ENCODE results near the gene CACNA1C.

Gene CACNA1C

DNA sequence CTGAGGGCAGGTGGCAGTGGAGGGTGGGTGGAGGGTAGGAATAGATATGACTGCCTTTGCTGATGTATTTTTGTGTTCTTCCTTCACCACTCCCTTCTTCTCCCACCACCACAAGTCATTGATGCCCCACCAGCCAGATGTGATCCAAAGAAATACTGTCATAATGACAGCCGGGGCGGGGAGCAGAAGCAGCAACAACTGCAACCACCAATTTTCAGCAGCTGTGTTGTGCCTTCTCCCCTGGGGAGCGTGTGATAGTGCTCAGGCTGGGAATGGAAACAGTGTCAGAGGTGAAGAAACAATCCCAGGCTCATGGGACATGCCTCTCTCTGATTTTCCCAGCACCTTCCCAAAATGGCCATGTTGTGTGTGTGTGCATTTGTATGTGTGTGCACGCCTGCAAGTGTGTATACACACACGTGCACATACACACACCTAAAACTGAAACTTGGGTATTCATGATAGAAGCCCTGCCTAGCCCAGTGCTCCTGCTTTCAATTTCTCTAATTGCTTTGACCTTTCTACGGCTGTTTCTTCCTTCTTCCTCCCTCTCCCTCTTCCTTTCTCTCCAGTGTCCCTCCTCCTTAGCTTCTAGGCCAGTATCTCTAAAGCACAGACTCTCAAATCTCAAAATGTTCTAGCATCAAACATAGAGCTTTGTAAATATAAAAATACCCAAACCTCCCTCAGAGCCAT lies 442.8 kb downstream of the CACNA1C start:
- H3K36me3 ChIP-seq = no peaks in the 10 kb centered on the region
- no peak overlapping the region for H3K27ac ChIP-seq
- H3K9ac ChIP-seq = no peak overlapping the region
- H3K9me3 ChIP-seq (replicated peaks in 1 of 11) = peaks cover 0 to 6% (median 0%) of the 10 kb centered on the region in 11 experiments; a peak in 5 of 22 replicates
- no peak overlapping the region for H3K4me3 ChIP-seq
- H3K27me3 ChIP-seq = no peaks in the 10 kb centered on the region
- peaks cover 9 to 20% (median 16%) of the 10 kb centered on the region in 10 experiments for H3K4me1 ChIP-seq
- peak overlapping the region in 8 of 11 experiments; percentile 2 to 35 (median 24); a peak in 12 of 22 replicates for H3K4me2 ChIP-seq
- H4K20me1 ChIP-seq = no peaks in the 10 kb centered on the region
- TF ChIP-seq Cebpa-rat (IDR thresholded peaks at IDR 0.05) = no peak

DNA sequence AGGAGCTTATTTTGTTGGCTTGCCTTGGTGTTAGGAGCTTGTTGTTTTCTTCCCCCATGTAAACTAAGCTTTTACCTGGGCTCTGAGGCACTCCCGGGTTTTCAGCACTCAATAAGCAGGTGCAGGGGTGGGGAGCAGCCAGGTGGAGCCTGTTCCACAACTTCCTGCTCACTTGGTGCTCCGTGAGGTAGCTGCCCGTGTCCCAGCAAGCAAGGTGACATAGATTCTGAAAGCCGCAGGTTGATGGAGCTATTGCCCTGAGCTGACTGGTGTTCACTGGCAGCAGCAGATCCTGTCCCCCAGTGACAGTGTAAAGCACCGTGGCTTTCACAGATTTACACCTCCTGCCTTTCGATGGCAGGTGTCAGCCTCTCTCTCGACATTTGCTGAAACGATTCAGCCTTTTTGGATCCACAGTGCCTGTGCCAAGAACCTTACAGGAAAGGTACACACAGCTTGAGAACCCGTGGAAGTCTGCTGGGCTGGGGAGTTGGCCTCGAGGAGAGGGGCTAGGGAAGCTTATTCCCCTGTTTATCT lies 446.2 kb downstream of the CACNA1C start:
- Histone ChIP-seq H3K9ac (no peak overlapping the region), H3K4me3 (no peak overlapping the region), H4K20me1 (no peaks in the 10 kb centered on the region), H3K36me3 (no peaks in the 10 kb centered on the region), H3K27ac (no peak overlapping the region), H3K4me1 (peaks cover 28 to 48% (median 33%) of the 10 kb centered on the region in 10 experiments), H3K4me2 (no peak overlapping the region), H3K9me3 (replicated peaks in 1 of 11) (peaks cover 0 to 13% (median 0%) of the 10 kb centered on the region in 11 experiments; a peak in 6 of 22 replicates), H3K27me3 (no peaks in the 10 kb centered on the region)
- no peak for TF ChIP-seq Cebpa-rat (IDR thresholded peaks at IDR 0.05)

DNA sequence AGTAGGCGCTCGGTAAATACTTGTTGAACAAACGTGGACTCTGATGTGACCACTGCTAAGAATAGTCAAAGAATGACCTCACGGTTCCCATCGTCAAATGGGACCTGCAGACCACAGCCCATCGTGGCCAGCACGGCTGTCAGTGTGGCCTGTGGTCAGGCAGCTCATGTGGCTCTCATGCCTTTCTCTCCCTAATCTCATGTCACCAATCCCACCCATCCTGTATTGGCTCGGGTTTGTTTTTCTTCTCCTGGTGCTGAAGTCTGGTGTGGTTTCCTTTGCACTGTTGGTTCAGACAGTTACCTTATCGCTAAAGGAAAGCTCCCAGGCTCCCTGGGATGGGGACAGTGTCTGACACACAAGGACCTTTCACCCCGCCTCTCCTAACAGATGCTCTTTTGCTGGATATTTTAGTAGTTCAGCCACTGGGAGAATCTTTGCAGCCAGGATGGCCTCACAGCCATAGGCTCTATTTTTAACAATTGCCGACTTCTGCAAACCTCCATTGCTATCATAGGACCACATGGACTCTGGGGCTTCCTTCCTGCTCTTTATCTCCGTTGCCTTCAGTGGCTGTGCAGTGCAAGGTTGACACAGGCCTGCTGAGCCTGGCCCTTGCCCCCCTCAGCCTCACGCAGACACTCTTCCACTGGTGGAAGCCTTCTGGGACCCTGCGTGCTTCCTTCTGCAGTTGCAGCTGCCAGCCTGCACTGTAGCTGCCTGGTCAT lies 448.8 kb downstream of the CACNA1C start:
- TF ChIP-seq Cebpa-rat (IDR thresholded peaks at IDR 0.05) = no peak
- peak overlapping the region in 6 of 11 experiments; percentile 0 to 60 (median 44); a peak in 12 of 22 replicates for H3K27ac ChIP-seq
- no peak overlapping the region; a peak in 2 of 22 replicates for H3K9ac ChIP-seq
- no peaks in the 10 kb centered on the region for H3K27me3 ChIP-seq
- peak overlapping the region; percentile 50 to 77 (median 64) for H3K4me2 ChIP-seq
- H4K20me1 ChIP-seq = no peaks in the 10 kb centered on the region
- H3K4me1 ChIP-seq = peaks cover 28 to 40% (median 31%) of the 10 kb centered on the region in 10 experiments
- H3K36me3 ChIP-seq = no peaks in the 10 kb centered on the region
- no peak overlapping the region for H3K4me3 ChIP-seq
- H3K9me3 ChIP-seq (replicated peaks in 1 of 11) = peaks cover 0 to 16% (median 0%) of the 10 kb centered on the region in 11 experiments; a peak in 7 of 22 replicates

DNA sequence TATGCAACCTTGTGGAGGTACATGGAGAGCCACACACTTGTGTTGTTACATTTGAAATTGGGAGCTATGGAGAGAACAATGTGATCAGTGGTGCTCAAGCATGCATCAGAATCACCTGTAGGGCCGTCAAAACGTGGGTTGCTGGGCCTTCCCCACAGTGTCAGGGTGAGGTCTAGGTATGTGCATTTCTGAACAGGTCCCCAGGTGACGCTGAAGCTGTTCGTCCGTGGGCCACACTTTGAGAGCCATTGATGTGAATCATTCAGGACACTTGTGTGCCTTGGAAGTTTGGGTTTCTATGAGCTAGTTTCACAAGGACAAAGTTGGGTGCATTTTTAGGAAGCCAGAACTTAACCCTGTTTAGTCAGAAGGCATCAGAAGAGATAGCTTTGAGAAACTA lies 450.2 kb downstream of the CACNA1C start:
- no peak overlapping the region for H3K27ac ChIP-seq
- H3K36me3 ChIP-seq = no peaks in the 10 kb centered on the region
- no peak overlapping the region for H3K4me3 ChIP-seq
- no peaks in the 10 kb centered on the region for H4K20me1 ChIP-seq
- H3K4me1 ChIP-seq = peaks cover 28 to 40% (median 31%) of the 10 kb centered on the region in 10 experiments
- H3K27me3 ChIP-seq = no peaks in the 10 kb centered on the region
- H3K9me3 ChIP-seq (replicated peaks in 1 of 11) = peaks cover 0 to 16% (median 0%) of the 10 kb centered on the region in 11 experiments; a peak in 7 of 22 replicates
- H3K9ac ChIP-seq = no peak overlapping the region
- TF ChIP-seq Cebpa-rat (IDR thresholded peaks at IDR 0.05) = no peak
- H3K4me2 ChIP-seq = peak overlapping the region in 2 of 11 experiments; percentile 9 to 52; a peak in 1 of 22 replicates

DNA sequence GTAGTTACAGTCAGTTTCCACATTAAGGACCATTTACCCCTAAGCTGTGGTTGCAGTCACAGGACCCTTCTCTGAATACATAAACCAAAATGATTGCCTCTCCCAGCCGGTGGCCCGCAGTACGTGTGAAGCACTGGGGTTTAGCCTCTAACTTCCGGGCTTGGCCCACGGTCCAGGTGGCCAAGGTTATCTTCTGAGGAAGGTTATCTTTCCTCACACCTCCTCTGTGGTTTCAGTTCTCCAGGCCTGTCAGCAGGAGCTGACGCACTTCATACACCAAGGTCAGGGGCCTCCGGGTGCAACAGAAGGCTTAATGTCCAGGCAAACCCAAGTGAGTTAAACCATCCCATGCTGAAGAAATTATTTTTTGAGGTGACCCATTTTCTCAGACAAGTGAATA lies 451.0 kb downstream of the CACNA1C start:
- H3K27ac ChIP-seq = no peak overlapping the region
- peaks cover 28 to 40% (median 31%) of the 10 kb centered on the region in 10 experiments for H3K4me1 ChIP-seq
- H3K4me3 ChIP-seq = no peak overlapping the region
- H3K9me3 ChIP-seq (replicated peaks in 1 of 11) = peaks cover 0 to 16% (median 0%) of the 10 kb centered on the region in 11 experiments; a peak in 7 of 22 replicates
- TF ChIP-seq Cebpa-rat (IDR thresholded peaks at IDR 0.05) = no peak
- H4K20me1 ChIP-seq = no peaks in the 10 kb centered on the region
- H3K27me3 ChIP-seq = no peaks in the 10 kb centered on the region
- H3K36me3 ChIP-seq = no peaks in the 10 kb centered on the region
- 0 out of 22 replicates have a peak overlapping the region, but pooled peaks of 2 of the 11 experiments have one; percentile 3 to 9 for H3K4me2 ChIP-seq
- H3K9ac ChIP-seq = no peak overlapping the region

DNA sequence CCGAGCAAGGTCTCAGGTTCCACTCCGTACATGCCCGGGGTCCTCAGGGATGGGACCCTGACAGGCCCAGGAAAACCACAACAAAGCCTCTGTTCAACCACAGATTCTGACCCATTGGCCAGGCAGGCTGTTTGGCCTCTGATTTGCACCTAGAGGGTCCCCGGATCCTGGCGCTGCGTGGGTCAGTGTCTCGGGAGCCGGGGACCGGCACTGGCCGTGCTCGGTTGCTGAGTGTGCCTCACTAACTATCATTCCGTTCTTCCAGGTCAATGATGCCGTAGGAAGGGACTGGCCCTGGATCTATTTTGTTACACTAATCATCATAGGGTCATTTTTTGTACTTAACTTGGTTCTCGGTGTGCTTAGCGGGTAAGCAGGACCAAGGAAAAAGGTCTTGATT lies 451.8 kb downstream of the CACNA1C start:
- Histone ChIP-seq H4K20me1 (no peaks in the 10 kb centered on the region), H3K4me2 (no peak overlapping the region), H3K4me3 (no peak overlapping the region), H3K27me3 (no peaks in the 10 kb centered on the region), H3K4me1 (peaks cover 28 to 40% (median 31%) of the 10 kb centered on the region in 10 experiments), H3K9me3 (replicated peaks in 1 of 11) (peaks cover 0 to 16% (median 0%) of the 10 kb centered on the region in 11 experiments; a peak in 7 of 22 replicates), H3K27ac (no peak overlapping the region), H3K9ac (no peak overlapping the region), H3K36me3 (no peaks in the 10 kb centered on the region)
- no peak for TF ChIP-seq Cebpa-rat (IDR thresholded peaks at IDR 0.05)

GRCh38 chr12:2507814-2508213 lies 455.0 kb downstream of the CACNA1C start:
- Histone ChIP-seq H3K27ac (no peak overlapping the region), H3K4me3 (no peak overlapping the region), H3K9ac (no peak overlapping the region), H3K9me3 (replicated peaks in 1 of 11) (peaks cover 0 to 7% (median 0%) of the 10 kb centered on the region in 11 experiments; a peak in 2 of 22 replicates), H3K4me1 (peaks cover 0 to 9% (median 0%) of the 10 kb centered on the region in 10 experiments; a peak in 5 of 20 replicates), H3K4me2 (no peak overlapping the region), H3K27me3 (no peaks in the 10 kb centered on the region), H3K36me3 (no peaks in the 10 kb centered on the region), H4K20me1 (no peaks in the 10 kb centered on the region)
- no peak for TF ChIP-seq Cebpa-rat (IDR thresholded peaks at IDR 0.05)

GRCh38 chr12:2509137-2509536 lies 456.4 kb downstream of the CACNA1C start:
- Histone ChIP-seq H3K9me3 (replicated peaks in 1 of 11) (peaks cover 0 to 3% (median 0%) of the 10 kb centered on the region in 11 experiments; a peak in 1 of 22 replicates), H3K27ac (no peak overlapping the region), H3K4me2 (no peak overlapping the region), H3K27me3 (no peaks in the 10 kb centered on the region), H3K9ac (no peak overlapping the region), H4K20me1 (no peaks in the 10 kb centered on the region), H3K4me3 (no peak overlapping the region), H3K36me3 (no peaks in the 10 kb centered on the region), H3K4me1 (no peaks in the 10 kb centered on the region)
- no peak for TF ChIP-seq Cebpa-rat (IDR thresholded peaks at IDR 0.05)

- Histone ChIP-seq H3K4me2 (no peak overlapping the region), H3K9ac (no peak overlapping the region), H3K4me3 (no peak overlapping the region), H3K27me3 (no peaks in the 10 kb centered on the region), H3K4me1 (no peaks in the 10 kb centered on the region), H3K27ac (no peak overlapping the region), H4K20me1 (no peaks in the 10 kb centered on the region), H3K9me3 (replicated peaks in 1 of 11) (no peaks in the 10 kb centered on the region), H3K36me3 (no peaks in the 10 kb centered on the region)
- no peak for TF ChIP-seq Cebpa-rat (IDR thresholded peaks at IDR 0.05)
Measured at GRCh38 chr12:2510045-2510444, 457.3 kb downstream of the CACNA1C start.
